DND-41 (cell line): ENCODE data around the gene KLHL14.

Experiments
- ATAC-seq: fragments of 200-7000 bp; cut with Tn5 transposase; 3 replicates; pipeline ENCODE4 v1.9.1; 2021; ENCODE audit warnings: low read depth; ENCODE audit not compliant: insufficient read depth
- DNase-seq: peaks from one replicate; pipeline ENCODE4 v3.0.0-alpha.2; 2020
- H2AFZ ChIP-seq: 2 replicates; pipeline ENCODE4 v1.6.0; 2012; ENCODE audit warnings: low read depth, low read length
- H3K27ac ChIP-seq: 2 replicates; pipeline ENCODE4 v1.5.1; 2012; ENCODE audit warnings: low read length, inconsistent platforms
- H3K27me3 ChIP-seq: fragments of 200-600 bp; sonication (generic); 2 replicates; pipeline ENCODE4 v1.6.0; 2012; ENCODE audit warnings: low read length, mild to moderate bottlenecking, inconsistent platforms; ENCODE audit not compliant: insufficient read depth, poor library complexity
- H3K36me3 ChIP-seq: 2 replicates; pipeline ENCODE4 v1.5.1; 2012; ENCODE audit warnings: low read length, inconsistent platforms; ENCODE audit not compliant: insufficient read depth
- H3K4me1 ChIP-seq: 2 replicates; pipeline ENCODE4 v1.5.1; 2012; ENCODE audit warnings: mild to moderate bottlenecking, low read length; ENCODE audit not compliant: insufficient read depth
- H3K4me2 ChIP-seq: 2 replicates; pipeline ENCODE4 v1.6.0; 2012; ENCODE audit warnings: mild to moderate bottlenecking, moderate library complexity, low read length, inconsistent platforms; ENCODE audit not compliant: insufficient read depth
- H3K4me3 ChIP-seq, 2 experiments: fragments of 200-600 bp in 1 of 2; shearing (Covaris generic) in 1 of 2; 2 replicates each; pipeline ENCODE4 v1.5.1; 2012 to 2016; ENCODE audit warnings: inconsistent platforms in 2 of 2, low read length in 2 of 2, mild to moderate bottlenecking in 2 of 2, low read depth in 1 of 2, moderate library complexity in 1 of 2
- H3K79me2 ChIP-seq: 2 replicates; pipeline ENCODE4 v1.6.0; 2012; ENCODE audit warnings: low read length, inconsistent platforms; ENCODE audit not compliant: insufficient read depth
- H3K9ac ChIP-seq: 2 replicates; pipeline ENCODE4 v1.6.0; 2012; ENCODE audit warnings: low read depth, mild to moderate bottlenecking, inconsistent platforms, low read length, moderate library complexity
- H3K9me3 ChIP-seq: 2 replicates; pipeline ENCODE4 v1.5.1; 2012; ENCODE audit warnings: low read length, moderate library complexity, mild to moderate bottlenecking, inconsistent platforms; ENCODE audit not compliant: insufficient read depth, severe bottlenecking
- H4K20me1 ChIP-seq: 2 replicates; pipeline ENCODE4 v1.6.0; 2012; ENCODE audit warnings: low read length; ENCODE audit not compliant: insufficient read depth
- EZH2 ChIP-seq: IDR thresholded peaks from 3 replicates; pipeline ENCODE4 v1.6.1; 2012; ENCODE audit warnings: borderline replicate concordance, low read depth, mild to moderate bottlenecking, moderate library complexity, low read length, inconsistent platforms; ENCODE audit not compliant: severe bottlenecking
- TF ChIP-seq, protein P1 (sequence below): IDR thresholded peaks from 2 replicates; pipeline ENCODE4 v1.5.1; 2012; ENCODE audit warnings: borderline replicate concordance, low read length, moderate library complexity, mild to moderate bottlenecking; ENCODE audit not compliant: poor library complexity, severe bottlenecking; ENCODE audit errors: extremely low read depth

The KLHL14 gene

DNA sequence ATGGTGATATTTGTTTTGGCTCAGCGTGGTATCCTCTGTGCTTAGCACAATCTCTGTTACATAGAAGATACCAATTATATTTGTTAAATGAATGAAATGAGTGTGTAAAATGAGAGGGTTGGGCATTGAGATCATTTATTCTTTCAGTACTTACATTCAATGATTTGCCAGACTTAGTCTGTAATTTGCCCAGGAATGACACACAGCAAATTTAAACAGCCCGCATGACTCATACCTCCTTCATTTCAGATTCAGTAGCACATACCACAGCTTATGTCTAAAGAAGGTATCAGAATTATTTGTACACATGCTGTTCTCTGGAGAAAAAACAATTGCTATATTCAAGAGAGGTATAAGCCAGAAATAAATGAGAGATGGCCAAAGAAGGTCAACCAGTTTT lies 37.0 kb downstream of the KLHL14 start:
- H3K79me2 ChIP-seq, result no peaks in the 10 kb centered on the region
- no peaks in the 10 kb centered on the region for H3K36me3 ChIP-seq
- H3K9ac ChIP-seq, result no peak overlapping the region
- H3K4me3 ChIP-seq, result no peak overlapping the region
- no peaks in the 10 kb centered on the region for H4K20me1 ChIP-seq
- TF ChIP-seq, protein P1, sequence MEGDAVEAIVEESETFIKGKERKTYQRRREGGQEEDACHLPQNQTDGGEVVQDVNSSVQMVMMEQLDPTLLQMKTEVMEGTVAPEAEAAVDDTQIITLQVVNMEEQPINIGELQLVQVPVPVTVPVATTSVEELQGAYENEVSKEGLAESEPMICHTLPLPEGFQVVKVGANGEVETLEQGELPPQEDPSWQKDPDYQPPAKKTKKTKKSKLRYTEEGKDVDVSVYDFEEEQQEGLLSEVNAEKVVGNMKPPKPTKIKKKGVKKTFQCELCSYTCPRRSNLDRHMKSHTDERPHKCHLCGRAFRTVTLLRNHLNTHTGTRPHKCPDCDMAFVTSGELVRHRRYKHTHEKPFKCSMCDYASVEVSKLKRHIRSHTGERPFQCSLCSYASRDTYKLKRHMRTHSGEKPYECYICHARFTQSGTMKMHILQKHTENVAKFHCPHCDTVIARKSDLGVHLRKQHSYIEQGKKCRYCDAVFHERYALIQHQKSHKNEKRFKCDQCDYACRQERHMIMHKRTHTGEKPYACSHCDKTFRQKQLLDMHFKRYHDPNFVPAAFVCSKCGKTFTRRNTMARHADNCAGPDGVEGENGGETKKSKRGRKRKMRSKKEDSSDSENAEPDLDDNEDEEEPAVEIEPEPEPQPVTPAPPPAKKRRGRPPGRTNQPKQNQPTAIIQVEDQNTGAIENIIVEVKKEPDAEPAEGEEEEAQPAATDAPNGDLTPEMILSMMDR, result no peak
- no peak for TF ChIP-seq EZH2
- H3K4me2 ChIP-seq, result no peak overlapping the region
- no peaks in the 10 kb centered on the region for H3K9me3 ChIP-seq
- no peak for DNase-seq
- no peak for ATAC-seq
- H3K27me3 ChIP-seq, result no peaks in the 10 kb centered on the region
- H2AFZ ChIP-seq, result no peak overlapping the region
- H3K4me1 ChIP-seq, result peaks cover 7% of the 10 kb centered on the region
- no peak overlapping the region for H3K27ac ChIP-seq

DNA sequence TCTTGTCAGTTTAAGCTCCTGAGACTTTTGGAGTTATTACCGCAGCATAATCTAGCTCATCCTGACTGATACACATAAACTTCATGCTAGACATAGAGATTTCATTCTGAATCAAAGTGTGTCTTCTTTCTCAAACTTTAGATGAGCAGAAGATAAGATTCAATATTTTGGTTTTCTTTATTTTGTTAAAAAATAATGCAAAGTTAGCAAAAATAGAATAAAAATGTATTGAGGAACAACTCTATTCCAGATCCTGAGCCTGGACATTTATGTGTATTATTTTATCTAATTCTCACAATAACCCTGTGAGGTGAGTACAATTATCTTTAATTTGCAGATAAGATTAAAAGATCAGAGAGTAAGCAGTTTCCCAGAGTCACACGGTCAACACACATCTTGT lies 38.4 kb downstream of the KLHL14 start:
- Histone ChIP-seq H4K20me1 (no peaks in the 10 kb centered on the region), H3K4me1 (peaks cover 19% of the 10 kb centered on the region), H3K27me3 (no peaks in the 10 kb centered on the region), H3K79me2 (no peaks in the 10 kb centered on the region), H3K9ac (no peak overlapping the region), H3K27ac (no peak overlapping the region), H3K4me3 (no peak overlapping the region), H3K4me2 (no peak overlapping the region), H2AFZ (no peak overlapping the region), H3K36me3 (no peaks in the 10 kb centered on the region), H3K9me3 (no peaks in the 10 kb centered on the region)
- ATAC-seq (no peak), DNase-seq (no peak)
- TF ChIP-seq, protein P1, result no peak
- no peak for TF ChIP-seq EZH2

DNA sequence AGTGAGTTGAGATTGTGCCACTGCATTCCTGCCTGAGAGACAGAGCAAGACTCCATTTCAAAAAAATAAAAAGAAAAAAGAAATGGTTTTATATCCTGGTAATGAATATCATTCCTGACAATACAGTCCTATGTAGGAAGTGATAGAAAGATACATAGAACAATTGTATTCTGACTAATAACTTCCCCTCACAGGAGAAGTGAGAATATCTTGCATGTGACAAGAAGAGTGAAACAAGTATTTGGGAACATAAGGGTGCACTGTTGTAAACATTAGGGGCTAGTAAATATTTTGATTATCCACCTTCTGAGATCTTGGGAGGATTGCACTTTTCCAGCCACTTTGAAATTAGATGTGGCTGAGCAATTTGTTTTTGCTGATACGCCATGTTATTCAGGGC lies 40.7 kb downstream of the KLHL14 start:
- H3K9ac ChIP-seq, result no peak overlapping the region
- no peaks in the 10 kb centered on the region for H3K36me3 ChIP-seq
- no peaks in the 10 kb centered on the region for H3K79me2 ChIP-seq
- H3K27me3 ChIP-seq, result no peaks in the 10 kb centered on the region
- no peak overlapping the region for H3K4me2 ChIP-seq
- H3K4me3 ChIP-seq, result no peak overlapping the region
- ATAC-seq (no peak), DNase-seq (no peak)
- H3K27ac ChIP-seq, result no peak overlapping the region
- peaks cover 19% of the 10 kb centered on the region for H3K4me1 ChIP-seq
- no peak overlapping the region for H2AFZ ChIP-seq
- H3K9me3 ChIP-seq, result no peaks in the 10 kb centered on the region
- no peaks in the 10 kb centered on the region for H4K20me1 ChIP-seq
- TF ChIP-seq, protein P1, result no peak
- TF ChIP-seq EZH2, result no peak

DNA sequence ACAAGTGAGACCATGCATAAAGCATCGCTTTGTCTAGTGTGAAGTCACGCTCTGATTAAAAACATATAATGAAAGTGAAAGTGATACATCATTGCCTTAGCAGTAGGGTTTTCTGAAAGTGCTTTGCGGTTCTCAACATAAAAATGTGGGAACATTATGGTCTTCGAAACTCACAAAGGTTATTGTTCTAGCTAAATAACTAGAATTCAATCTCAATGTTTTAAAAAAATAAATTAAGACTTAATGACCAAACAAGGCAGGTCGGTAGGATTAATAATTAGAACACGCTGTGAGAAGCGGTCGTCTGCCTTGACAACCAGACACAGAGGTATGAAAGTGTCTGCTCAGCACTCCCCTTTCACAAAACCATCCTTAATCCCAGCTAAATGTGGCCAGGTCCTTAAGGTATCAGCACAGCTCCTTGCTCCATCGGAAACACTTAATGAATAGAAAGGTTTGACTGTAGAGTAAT lies 42.2 kb downstream of the KLHL14 start:
- no peaks in the 10 kb centered on the region for H3K9me3 ChIP-seq
- H4K20me1 ChIP-seq, result no peaks in the 10 kb centered on the region
- H3K4me1 ChIP-seq, result peaks cover 19% of the 10 kb centered on the region
- no peaks in the 10 kb centered on the region for H3K27me3 ChIP-seq
- H3K36me3 ChIP-seq, result no peaks in the 10 kb centered on the region
- peak overlapping the region; percentile 53 for H3K9ac ChIP-seq
- ATAC-seq (peak; percentile 94), DNase-seq (peak; percentile 31)
- peak overlapping the region; percentile 18 to 50; a peak in 3 of 4 replicates for H3K4me3 ChIP-seq
- peak overlapping the region; percentile 76 for H3K27ac ChIP-seq
- no peak for TF ChIP-seq EZH2
- TF ChIP-seq, protein P1, result no peak
- peak overlapping the region; percentile 68 for H3K4me2 ChIP-seq
- H3K79me2 ChIP-seq, result no peaks in the 10 kb centered on the region
- H2AFZ ChIP-seq, result peak overlapping the region; percentile 74
